Measurements from ENCODE around the gene PLPPR1.

DNA sequence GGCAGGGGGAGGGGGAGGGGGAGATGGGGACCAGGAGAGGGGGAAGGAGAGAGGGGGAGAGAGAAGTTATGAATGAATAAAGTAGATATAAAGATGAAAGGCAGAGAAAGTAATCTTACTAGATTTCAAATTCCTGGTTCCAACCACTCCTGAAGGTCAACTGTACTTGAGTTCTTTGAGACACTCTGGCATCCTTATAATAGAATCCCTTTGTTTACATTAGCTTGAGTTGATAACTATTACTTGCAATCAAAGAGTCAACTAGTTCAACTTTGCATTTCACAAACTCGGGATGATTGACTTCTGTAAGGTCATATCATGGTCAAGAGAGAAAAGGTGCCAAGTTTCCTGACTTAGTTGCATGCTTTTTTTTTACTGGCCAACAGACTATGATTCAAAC, 314.1 kb downstream of the PLPPR1 start:
- TF ChIP-seq, protein P1, sequence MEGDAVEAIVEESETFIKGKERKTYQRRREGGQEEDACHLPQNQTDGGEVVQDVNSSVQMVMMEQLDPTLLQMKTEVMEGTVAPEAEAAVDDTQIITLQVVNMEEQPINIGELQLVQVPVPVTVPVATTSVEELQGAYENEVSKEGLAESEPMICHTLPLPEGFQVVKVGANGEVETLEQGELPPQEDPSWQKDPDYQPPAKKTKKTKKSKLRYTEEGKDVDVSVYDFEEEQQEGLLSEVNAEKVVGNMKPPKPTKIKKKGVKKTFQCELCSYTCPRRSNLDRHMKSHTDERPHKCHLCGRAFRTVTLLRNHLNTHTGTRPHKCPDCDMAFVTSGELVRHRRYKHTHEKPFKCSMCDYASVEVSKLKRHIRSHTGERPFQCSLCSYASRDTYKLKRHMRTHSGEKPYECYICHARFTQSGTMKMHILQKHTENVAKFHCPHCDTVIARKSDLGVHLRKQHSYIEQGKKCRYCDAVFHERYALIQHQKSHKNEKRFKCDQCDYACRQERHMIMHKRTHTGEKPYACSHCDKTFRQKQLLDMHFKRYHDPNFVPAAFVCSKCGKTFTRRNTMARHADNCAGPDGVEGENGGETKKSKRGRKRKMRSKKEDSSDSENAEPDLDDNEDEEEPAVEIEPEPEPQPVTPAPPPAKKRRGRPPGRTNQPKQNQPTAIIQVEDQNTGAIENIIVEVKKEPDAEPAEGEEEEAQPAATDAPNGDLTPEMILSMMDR (IDR thresholded peaks at IDR 0.05), result no peak
- no peak for TF ChIP-seq EZH2phosphoT487 (IDR thresholded peaks at IDR 0.05)

Measured in neural progenitor cell (in vitro differentiated cells).